ENCODE data around the gene SLC5A2. TPM values are rescaled to one million over a fixed set of nuclear protein-coding genes. Genes with fewer than 3 reads are reported as not detected.

SLC5A2 gene
- total and polyA plus RNA-seq, 2 of the 13 experiments (the other 11 are each of a cell fraction or from before 2014, with no cell fraction given): 0.24 to 0.97 TPM

GRCh38 chr16:31507929-31508705 lies 25.2 kb downstream of the SLC5A2 start, which contains the start of gene RUSF1 (continued):
- peak; percentile 88 for TF ChIP-seq ZHX2 (IDR thresholded peaks at IDR 0.05; ENCODE audit: low read depth)
- TF ChIP-seq ZHX2 (CRISPR knock-in tag; IDR thresholded peaks at IDR 0.05; ENCODE audit: borderline replicate concordance): no peak
- TF ChIP-seq MED8 (CRISPR knock-in tag; IDR thresholded peaks at IDR 0.05; ENCODE audit: insufficient replicate concordance): peak; percentile 97
- TF ChIP-seq ZNF337 (CRISPR knock-in tag; IDR thresholded peaks at IDR 0.05; ENCODE audit: borderline replicate concordance, low read depth): peak; percentile 48; the same call in 1 of the 2 replicates
- 0 out of 2 replicates have a peak, but pooled peaks have one; percentile 58 for TF ChIP-seq SNAPC2 (CRISPR knock-in tag; IDR thresholded peaks at IDR 0.05)
- TF ChIP-seq DMAP1 (CRISPR knock-in tag; IDR thresholded peaks at IDR 0.05): peak; percentile 100
- peak; percentile 92 for TF ChIP-seq ZFP41 (CRISPR knock-in tag; IDR thresholded peaks at IDR 0.05; ENCODE audit: borderline replicate concordance)
- TF ChIP-seq, protein P1, sequence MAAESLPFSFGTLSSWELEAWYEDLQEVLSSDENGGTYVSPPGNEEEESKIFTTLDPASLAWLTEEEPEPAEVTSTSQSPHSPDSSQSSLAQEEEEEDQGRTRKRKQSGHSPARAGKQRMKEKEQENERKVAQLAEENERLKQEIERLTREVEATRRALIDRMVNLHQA (CRISPR knock-in tag; IDR thresholded peaks at IDR 0.05): 0 out of 2 replicates have a peak, but pooled peaks have one; percentile 30
- TF ChIP-seq ETV5 (CRISPR knock-in tag; IDR thresholded peaks at IDR 0.05; ENCODE audit: borderline replicate concordance): peak; percentile 96
- TF ChIP-seq, protein P2, sequence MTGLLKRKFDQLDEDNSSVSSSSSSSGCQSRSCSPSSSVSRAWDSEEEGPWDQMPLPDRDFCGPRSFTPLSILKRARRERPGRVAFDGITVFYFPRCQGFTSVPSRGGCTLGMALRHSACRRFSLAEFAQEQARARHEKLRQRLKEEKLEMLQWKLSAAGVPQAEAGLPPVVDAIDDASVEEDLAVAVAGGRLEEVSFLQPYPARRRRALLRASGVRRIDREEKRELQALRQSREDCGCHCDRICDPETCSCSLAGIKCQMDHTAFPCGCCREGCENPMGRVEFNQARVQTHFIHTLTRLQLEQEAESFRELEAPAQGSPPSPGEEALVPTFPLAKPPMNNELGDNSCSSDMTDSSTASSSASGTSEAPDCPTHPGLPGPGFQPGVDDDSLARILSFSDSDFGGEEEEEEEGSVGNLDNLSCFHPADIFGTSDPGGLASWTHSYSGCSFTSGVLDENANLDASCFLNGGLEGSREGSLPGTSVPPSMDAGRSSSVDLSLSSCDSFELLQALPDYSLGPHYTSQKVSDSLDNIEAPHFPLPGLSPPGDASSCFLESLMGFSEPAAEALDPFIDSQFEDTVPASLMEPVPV (CRISPR knock-in tag; IDR thresholded peaks at IDR 0.05): peak; percentile 96
- TF ChIP-seq HES4 (CRISPR knock-in tag; IDR thresholded peaks at IDR 0.05; ENCODE audit: borderline replicate concordance): peak; percentile 85; the same call in 1 of the 2 replicates
- TF ChIP-seq SOX6 (IDR thresholded peaks at IDR 0.05): no peak
- TF ChIP-seq SOX6 (CRISPR knock-in tag; IDR thresholded peaks at IDR 0.05): peak; percentile 76
- peak; percentile 76; the same call in 1 of the 2 replicates for TF ChIP-seq FLYWCH1 (CRISPR knock-in tag; IDR thresholded peaks at IDR 0.05)
- TF ChIP-seq ZNF512 (CRISPR knock-in tag; IDR thresholded peaks at IDR 0.05): no peak
- TF ChIP-seq ZNF460 (CRISPR knock-in tag; IDR thresholded peaks at IDR 0.05; ENCODE audit: borderline replicate concordance): no peak; the same call in 1 of the 2 replicates
- peak; percentile 92 for TF ChIP-seq SP4 (CRISPR knock-in tag; IDR thresholded peaks at IDR 0.05)
- TF ChIP-seq ZNF749 (CRISPR knock-in tag; IDR thresholded peaks at IDR 0.05; ENCODE audit: borderline replicate concordance): no peak; the same call in 1 of the 2 replicates
